A204.1 (cell line): ENCODE data around the gene MAD2L1BP.

Source experiments
- FAIRE-seq: peaks from 2 replicates; lab custom pipeline; 2012; peaks lifted over from hg19 to GRCh38; lab: Jason Lieb, UNC

Gene MAD2L1BP

DNA sequence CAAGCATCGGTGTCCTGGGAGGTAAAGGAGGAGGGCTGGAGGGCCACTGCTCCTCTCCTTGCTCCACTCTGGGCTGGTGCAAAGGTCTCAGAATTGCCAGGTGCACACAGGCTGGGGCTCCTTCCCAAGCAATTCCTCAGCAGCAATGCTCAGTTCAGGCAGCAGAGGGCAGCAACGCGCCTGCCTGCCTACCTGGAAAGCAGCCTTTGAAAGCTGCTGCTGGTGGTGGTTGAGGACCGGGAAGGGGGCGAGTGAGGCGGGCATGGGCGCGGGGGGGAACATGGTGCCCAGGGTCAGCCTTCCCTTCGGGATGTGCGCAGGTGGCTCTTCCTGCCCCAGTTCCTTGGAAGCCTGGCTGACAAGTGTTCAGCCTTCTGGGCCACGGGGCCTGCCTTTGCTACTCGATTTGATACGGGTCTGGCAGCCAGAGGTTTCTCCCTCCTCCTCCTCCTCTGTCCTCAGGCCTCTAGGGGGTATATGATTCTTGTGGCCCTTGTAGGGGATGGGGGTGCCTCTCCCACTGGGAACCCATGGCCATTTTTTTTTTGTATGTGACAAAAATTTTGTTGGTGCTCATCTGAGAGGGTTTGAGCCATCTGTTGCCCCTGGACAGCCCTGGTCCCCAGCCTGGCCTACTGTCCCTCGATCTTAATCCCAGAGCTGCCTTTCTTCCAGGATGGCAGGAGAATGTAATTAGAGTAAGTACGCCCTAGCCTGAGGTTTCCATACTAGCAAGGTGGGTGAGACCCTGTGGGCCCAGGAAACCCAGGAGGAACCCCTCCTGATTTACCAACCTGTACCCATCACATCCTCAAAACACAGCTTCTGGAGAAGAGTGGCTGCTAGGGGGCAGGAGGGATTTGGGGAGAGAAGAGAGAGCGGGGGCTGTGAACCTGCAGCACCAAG, 31.9 kb downstream of the MAD2L1BP start:
- FAIRE-seq: no peak

DNA sequence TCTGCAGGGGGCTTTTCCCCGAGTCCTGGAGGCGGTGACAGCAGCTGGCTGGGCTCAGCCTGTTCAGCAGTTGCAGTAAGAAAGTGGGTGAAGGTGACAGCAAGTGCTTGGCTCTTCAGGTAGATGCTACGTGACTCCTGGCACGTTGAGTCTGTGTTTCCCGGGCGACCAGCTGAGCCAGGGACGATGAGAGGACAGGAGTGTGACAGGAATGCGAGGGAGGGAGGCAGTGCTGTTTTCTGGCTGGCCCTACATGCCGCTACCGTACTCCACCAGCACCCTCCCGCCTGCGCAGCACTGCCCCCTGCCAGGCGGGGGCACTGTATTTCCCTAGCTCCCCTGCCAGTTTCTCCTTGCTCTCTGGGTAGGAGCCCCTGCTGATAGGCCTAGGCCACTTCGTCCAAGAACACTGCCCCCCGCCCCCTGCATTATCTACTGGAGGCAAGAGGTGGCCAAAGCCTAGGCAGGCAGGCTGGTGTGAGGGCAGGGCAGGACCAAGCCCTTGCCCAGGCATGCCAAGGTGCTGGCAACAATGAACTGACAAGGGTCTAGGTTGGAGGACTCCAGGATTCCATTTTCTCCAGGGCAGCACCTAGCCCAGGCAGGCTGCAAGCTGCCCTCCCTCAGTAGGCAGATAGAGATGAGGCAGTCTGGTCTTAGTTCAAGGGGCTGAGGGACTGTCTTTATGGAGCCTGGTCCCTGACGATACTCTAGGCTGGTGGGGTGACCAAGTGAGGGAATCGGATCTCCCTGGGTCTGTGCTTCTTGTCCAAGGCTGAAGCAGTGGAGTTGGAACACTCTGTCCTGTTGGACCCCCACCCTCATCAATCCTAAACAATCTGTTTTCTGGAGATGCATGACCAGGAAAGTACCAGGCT, 32.8 kb downstream of the MAD2L1BP start:
- no peak for FAIRE-seq

DNA sequence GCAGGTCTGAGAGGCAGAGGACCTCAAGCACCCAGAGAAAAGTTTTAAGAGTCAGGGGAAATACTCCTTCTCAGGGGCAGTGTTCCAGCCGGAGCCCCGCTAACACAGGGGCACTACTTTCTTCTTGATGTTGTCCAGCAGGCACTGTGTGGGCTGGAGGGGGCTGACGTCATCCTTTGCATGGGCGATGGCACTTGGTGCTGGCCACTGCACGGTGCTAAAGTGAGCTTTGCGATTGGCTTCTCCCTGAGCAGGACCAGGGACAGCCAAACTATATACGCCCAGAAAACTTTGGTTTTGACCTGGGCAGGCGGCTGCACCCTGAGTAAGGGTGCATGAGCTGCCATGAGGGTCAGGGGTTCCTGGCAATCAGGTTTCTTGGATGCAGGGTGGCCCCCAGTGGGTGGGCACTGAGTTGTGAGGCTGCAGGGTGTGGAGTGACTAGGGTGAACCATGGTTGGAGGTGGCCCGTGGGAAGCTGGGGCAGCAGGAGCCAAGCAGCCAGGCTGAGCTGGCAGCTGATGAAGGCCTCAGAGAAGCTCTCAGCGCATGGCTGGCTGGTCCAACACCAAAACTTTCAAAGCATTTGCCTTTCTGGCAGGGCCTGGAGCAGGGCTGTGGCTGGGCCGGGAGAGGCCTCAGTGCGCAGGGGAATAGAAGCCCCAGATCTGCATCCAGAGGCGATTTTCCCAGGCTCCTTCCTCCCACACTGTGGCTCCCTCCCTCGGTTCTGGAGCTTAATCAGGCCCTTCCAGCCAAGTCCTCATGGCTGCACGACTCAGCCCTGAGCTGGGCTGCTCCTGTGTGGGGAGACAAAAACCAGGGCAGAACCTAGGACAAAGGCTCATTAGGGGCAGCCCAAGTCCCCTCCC, 33.6 kb downstream of the MAD2L1BP start:
- no peak for FAIRE-seq

DNA sequence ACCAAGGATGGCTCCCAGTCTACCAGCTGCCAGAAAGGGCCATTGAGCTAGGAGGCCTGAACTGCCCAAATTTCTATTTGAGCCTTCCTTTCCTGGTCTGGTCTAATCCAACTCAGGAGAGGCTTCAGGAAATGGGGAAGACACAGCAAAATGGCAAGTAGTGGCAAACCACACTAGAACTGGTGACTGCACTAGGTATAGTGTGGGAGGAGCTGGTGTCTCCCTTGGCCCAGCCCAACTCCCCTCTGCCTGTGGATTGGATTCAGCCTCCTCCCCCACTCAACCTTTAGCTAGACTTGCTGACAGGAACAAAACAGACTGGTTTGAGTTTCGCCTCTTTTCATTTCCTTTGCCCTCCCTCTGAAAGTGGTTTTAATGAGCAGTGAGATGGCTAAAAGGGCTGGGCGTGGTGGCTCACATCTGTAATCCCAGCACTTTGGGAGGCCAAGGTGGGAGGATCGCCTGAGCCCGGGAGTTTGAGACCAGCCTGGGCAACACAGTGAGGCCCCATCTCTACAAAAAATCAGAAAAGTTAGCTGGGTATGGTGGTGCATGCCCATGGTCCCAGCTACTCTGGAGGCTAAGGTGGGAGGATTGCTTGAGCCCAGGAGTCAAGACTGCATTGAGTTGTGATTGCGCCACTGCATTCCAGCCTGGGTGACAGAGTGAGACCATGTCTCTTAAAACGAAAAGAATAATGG, 34.4 kb downstream of the MAD2L1BP start:
- FAIRE-seq: no peak

DNA sequence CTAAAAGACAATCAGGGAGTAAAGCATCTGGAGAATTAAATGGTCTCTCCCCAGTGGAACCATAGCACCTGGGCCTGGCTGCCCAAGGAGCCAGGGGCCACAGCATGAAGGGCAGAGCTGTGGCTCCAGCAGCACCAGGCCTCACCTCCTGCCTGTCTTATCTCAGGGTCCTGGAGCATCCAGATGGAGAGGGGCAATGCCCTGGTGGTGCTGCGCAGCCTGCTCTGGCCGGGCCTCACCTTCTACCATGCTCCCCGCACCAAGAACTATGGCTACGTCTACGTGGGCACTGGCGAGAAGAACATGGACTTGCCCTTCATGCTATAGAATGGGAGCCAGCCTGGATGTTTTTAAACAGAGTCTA, 35.0 kb downstream of the MAD2L1BP start:
- no peak for FAIRE-seq

DNA sequence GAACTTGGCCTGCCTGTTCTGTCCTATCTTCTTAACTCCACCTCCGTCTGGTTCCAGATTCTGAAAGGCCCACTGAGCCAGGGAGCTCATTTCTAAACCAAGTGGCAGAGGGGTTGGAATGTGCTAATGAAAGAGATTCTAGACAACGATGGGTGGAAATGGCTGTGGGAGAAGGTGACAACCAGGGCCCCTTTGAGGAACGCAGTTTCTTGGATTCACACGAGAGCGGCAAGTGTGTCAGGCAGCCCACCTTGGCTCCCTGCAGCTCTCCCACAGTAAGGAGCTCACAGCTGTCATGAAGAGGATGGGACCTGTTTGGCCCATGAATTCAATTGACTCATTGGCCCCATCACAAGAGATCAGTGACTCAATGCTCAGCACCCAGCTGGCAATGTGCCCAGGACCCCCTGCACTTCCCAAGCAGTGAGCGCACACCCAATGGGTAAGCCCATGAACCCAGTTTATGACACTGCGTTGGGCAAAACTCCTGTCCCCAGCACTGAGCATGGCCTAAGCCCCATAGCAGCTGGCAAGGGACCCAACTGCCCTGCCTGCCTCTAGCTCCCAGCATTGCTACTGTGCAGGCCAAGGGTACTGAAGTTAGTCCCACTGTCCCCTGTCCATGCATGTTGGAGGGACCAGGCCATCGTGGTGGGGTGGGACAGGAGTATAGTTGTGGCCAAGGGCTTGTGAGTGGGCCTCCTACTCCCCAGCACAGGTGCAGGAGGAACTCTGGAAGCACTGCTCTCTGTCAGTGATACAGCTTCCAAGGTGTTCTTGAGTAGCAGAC, 35.6 kb downstream of the MAD2L1BP start:
- no peak for FAIRE-seq

DNA sequence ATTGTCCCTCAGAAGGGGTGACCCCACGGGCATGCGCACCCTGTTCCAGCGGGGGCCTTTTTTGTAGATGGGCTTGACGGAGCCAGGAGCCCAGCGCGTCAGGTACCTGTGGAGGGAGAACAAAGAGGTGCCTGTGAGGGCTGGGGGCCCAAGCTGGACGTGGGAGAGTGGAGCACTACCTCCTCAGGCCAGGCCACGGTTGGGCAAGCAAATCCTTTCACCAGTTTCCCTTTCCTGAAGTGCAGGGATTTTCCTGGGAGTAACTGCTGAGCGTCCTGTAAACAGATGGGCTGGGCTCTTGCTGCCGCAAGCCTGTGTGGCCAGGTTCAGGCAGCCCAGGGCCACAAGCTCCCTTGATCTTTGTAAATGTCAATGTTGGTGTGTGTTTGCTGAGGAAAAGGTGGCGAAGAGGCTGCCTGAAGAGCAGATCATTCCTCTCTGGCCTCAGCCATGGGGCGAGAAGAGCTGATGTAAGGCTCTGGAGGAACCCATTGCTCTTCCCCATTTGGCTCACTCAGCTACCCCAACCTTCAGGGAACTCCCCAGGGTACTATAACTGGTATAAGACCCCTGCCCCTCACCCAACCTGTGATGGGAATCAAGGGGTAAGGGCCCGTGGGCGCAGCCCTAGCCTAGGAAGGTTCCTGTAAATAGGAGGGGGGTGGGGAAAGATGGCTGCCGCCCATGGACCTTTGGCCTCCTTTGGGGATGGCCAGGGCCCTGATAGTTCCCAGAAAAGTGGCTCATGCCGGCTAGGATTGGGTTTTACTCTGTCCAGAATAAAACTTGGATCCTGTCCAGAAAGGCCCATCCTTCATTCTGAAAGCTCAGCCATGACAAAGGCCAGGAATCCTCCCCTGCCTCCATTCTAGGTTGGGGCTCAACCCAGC, 36.4 kb downstream of the MAD2L1BP start:
- no peak for FAIRE-seq

DNA sequence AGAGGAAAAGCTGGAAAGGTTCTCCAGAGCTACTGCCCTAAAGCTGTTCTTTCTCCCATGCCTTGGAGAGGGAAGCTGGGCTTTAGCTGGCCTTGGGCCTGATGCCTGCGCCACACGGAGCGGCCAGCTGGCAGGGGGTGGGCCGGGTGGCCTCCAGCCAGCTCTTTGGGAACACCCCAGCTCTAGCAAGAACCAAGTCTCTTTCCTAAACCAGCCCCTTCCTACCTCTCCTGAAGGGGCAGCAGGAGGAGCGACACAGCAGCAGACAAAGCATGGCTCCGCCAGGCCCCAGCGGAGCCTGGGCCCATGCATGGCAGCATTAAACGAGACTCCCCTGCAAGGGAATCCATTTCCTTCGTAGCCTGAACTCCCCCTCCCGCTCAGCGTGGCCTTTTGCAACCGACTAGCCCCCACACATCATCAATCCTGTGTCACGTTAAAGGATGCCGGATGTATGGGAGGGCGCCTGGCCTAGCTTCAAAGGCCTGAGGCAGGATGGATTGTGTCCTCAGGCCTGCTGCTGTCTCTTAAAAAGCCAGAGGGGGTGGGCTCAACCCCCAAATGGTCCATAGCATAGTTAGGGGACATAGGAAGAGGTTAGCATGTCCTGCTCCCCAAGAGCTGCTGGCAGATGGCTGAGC, 37.9 kb downstream of the MAD2L1BP start:
- FAIRE-seq: no peak

DNA sequence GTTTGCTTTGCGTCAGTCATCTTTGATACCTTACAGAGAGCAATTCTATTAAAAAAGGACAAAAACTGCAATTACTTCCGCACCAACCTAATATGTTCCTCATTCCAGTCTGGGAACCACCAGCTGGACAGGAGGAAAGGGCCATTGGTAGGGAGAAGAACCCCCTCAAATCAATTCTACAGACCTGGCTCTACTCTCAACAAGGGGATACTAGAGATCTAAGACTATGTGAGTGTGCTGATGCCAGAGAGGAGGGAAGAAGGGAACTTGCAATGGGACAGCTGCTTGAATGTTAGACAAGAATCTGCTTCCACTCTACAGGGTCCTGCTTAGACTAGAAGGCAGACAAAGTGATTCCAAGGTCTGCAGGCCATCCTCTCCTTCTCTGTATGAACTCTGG, 38.7 kb downstream of the MAD2L1BP start:
- FAIRE-seq: no peak

DNA sequence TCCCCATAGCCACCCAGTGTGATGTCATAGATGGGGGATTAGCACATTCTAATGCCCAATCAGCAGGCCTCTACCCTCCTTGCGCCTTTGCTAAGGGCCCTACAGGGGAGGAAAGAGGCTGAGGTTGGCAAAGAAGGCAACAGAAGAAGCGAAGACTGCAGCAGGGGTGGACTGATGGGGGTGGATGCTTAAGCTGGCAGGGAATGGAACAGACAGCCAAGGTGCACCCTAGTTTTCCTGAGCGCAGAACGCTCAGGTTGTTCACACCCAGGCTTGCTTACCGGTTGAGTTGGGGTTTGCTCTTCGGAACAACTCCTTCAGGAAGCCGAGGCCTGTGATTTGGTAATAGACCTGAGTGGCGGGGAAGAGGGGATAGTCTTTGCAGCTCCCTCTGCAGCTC, 39.3 kb downstream of the MAD2L1BP start:
- no peak for FAIRE-seq

DNA sequence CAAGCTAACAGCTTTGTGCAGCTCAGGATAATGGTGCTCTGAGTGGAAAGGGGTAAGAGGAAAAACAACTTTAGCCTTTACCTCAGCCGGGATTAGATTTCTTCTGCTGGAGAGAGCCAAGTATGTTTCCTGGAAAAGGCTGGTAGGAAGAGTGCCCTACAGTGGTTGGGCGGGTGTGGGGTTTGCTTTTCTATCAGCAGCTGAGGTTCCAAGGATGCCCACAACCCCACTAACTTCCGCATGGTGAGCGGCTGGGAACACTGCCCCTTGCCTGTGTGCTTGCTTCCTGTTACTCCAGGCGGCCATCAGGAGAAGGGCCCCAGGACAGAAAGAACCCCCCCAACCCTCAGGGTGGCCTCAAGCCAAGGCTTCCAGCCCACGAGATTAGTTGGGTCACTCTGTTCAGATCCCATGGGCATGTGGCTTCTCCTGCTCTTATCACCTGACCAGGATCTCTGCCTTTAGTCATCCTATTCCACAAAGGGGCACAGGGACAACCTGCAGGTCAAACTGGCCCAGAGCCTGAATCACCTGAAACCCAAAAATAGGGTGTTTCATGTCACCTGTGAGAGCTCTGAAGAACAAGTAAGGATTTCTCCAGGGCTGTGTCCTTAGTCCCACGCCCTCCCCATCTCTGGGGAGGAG, 41.4 kb downstream of the MAD2L1BP start:
- FAIRE-seq: no peak

DNA sequence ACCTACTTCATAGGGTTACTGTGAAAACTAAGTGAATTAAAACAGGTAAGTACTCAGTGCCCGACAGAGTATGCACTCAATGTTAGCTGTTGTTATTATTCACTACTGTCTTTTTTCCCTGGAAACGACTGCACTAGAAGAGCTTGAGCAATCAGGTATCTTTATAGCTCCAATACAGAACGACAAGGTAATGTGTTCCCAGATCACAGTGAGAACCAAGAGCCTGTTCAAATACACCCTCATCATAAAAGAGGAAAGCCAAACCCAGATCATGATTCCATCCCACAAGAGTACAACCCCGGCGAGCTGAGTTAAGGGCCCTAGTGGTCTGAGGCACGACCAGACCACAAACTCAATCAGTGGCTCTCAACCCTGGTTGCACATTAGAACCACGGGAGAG, 42.1 kb downstream of the MAD2L1BP start:
- FAIRE-seq: no peak

DNA sequence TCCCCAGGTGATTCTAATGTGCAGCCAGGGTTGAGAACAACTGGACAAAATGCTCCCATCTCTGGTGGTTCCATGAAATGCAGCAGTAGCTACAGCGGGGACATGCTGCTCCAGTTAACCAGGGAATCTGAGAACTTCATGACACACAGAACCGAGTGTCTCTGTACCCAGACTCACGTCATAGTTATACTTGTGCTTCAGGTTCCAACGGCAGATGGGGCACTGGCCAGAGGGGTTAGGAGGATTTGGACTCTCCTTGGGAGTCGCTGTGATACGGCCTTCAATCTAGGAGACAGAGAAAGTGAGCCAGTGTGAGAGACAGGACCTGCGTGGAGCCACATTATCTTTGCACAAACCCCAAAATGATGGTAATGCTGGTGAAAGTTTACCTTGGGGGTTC, 42.7 kb downstream of the MAD2L1BP start:
- no peak for FAIRE-seq

DNA sequence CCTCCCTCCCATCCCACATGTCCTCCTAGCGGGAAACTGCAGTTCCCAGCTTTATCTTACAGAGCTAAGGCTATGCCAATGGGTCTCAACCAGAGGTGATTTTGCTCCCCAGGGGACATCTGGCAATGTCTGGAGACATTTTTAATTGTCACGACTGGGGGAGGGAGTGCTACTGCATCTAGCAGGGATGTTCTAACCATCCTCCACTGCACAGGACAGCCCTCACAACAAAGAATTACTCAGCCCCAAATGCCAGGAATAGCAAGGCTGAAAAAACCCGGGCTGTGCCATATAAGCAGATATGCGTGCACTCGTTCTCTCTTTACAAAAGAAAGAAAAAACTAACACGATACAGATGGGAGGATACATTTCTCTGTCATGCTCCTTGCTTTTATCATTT, 43.4 kb downstream of the MAD2L1BP start:
- FAIRE-seq: no peak

DNA sequence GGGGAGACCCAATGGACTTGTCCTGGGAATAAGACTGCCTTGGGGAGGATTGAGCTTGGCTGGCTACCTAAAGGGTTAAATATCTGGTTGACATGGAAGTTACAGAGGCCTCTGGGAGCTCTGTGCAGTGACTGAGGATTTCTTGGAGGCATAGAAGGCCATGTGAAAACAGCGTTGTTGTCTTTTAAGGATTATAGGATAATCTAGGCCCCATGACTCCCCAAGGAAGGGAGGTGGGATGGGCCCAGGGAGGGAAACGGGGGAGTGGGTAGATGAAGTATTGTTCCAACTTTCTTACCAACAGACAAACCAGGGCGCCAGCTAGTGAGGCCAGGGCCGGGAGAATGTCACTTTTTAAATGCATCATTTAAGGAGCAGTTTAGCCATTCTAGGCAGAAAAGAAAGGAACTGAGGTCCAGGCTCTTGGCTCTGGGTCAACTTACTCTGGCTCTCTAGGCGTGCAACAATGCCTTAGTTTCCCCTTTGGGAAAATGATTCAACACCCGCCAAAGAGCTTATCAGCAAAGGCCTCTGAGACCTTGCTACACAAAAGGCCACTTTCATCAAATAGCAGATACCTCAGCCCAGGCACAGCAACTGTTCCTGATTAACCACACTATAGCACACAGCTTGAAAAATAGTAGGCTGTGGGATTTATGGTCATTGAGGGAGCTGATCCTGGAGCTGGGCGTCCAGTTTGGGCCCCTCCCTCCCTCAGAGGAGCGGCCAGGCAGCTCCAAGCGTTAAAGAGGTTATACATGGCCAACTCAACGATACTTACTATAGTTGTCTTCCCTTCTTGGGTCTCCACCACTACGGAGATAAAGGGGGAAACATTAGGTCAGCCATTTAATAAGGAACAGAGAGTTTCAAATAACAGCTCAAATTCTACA, 44.9 kb downstream of the MAD2L1BP start:
- no peak for FAIRE-seq

DNA sequence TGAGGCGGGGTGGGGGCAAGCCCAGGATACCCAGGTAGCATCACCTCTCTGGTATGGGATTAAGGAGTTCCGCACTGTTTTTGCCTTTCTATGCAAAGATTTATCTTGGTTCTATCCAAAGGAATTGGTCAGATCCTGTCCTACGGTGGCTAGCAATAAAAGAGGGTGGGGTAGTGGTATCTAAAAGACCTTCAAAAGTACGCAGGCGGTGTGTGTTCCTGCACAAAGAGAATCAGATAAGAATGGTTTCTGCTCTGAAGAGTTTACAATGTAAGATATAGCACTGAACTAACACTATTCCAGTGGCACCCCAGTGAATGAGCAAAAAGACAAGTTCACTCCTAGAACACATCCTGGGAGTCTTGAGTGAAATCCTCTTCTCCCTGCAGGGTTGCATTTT, 45.7 kb downstream of the MAD2L1BP start:
- FAIRE-seq: no peak

DNA sequence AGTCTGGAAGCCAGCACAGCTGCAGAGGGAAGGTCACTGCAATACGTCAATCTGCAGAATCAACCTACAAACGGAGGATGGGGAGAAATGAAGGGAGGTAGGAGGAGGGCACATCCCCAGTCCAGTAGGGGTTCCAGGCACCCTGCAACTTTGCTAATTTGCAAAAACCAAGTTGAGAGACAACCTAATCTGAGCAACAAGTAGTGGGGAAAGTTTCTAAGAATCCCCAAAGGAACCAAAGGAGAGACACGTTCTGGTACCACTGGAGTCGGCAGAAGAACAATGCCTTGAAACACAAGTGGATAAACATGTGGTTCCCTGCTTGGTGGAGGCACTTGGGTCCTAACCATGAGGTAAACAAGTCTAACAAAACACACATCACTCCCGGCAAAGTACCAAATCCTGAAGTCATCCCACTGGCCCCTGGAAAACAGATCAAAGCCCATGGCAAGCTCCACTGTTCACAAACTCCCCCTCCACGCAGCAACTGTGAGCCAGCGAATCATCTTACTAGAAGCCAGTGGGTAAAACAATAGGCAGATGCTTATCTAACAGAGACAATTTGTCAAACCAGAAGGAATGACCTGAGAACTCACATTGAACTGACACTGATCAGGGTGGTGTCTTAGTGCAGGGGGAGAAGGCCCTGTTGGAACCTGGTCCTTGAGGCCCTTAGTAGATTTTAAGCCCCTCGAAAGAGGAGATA, 47.2 kb downstream of the MAD2L1BP start:
- FAIRE-seq: no peak
